ENCODE measurements around the gene SIGLEC1.

SIGLEC1 gene

DNA sequence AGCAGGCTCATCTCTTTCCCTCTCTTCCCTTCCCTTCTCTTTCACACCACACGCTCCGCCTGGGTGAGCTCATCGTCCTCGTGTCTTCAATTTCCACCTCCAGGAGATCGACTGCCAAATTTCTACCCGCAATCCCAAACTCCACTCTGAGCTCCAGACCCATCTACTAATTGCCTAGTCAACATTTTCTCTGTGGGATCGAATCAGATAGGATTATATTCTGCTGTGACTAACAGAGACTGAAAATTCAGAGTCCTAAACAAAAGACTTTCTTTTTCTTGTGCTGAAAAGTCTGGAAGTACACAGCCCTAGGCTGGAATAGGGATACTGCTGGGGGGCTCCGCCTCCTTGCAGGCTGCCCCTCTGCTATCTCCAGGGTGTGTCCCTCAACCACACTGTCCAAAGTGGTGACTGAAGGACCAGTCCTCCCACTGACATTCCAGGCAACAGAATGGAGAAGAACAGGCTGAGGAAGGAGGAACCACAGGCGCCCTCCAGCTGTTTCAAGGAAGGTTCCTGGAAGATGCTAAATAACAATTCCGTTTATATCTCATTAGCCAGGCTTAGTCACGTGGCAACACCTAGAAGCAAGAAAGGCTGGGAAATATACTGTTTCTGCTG lies 15.1 kb upstream of the SIGLEC1 start:
- DNase-seq, result no peak

DNA sequence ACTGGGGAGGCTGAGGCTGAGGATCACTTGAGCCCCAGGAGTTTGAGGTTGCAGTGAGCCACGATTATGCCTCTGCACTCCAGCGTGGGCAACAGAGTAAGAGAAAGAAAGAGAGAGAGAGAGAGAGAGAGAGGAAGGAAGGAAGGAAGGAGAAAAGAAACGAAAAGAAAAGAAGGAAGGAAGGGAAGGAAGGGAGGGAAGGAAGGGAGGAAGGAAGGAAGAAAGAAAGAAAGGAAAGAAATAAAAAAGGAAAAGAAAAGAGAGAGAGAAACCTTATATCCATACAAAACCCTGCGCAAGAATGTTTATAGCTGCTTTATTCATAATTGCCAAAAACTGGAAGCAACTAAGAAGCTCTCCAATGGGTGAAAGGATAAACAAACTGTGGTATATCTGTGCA lies 12.0 kb upstream of the SIGLEC1 start:
- no peak for DNase-seq

- DNase-seq, result no peak
These were observed 10.9 kb upstream of the SIGLEC1 start for GRCh38 chr20:3723284-3723683.

DNA sequence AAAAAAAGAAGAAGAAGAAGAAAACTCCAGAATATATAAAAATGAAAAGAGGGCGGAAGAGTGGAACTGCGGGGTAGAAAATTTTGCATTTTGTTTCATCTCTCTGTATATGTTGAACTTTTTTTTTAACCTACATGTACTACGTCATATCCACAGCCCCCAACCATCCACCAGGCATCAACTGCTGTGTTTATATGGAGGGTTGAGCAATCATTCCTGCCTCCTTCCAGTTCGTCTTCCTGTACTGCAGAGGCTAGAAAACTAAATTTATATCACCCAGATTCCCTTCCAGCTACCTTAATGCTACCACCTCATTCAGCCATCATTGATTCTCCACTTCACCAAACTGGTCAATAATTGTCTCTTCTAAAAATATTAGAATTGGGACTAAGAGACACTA lies 9.5 kb upstream of the SIGLEC1 start:
- no peak for DNase-seq

DNA sequence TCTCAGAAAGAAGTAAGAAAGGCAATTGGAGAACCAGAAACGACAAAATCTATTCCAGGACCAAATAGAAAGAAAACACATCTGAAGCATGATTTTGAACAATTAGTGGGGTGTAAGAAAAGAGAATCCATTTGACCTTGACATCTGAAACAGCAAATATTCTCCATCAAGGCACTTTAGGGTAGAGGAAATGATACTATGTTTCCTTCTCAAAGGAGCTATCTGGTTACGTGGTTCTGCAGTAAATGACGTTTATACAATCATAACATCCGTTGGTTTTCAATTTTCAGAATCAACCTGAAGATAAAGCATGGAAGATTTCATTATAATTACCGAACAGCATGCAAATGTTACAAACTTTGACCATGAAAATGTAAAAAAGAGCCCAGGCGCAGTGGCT lies 8.2 kb upstream of the SIGLEC1 start:
- no peak for DNase-seq

DNA sequence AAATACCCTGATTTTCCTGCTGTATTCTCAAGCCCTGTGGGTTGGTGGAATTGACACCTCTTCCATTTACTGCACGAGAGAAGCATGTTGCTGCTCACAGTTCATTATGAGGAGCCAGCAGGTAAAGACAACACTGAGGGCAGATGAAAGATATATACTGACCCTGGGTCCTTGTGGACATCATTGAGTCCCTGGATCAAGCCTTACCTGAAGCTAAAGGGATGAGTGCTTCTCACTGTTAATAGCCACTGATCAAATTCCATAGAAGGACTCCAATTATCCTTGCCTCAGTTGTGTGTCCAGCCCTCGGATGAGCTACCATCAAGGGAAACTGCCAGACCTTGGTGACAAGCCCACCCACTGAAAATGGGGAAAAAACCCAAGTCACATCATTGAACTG lies 7.7 kb upstream of the SIGLEC1 start:
- DNase-seq, result no peak

- DNase-seq, result no peak
These were observed 6.6 kb upstream of the SIGLEC1 start for GRCh38 chr20:3719046-3719445.

DNA sequence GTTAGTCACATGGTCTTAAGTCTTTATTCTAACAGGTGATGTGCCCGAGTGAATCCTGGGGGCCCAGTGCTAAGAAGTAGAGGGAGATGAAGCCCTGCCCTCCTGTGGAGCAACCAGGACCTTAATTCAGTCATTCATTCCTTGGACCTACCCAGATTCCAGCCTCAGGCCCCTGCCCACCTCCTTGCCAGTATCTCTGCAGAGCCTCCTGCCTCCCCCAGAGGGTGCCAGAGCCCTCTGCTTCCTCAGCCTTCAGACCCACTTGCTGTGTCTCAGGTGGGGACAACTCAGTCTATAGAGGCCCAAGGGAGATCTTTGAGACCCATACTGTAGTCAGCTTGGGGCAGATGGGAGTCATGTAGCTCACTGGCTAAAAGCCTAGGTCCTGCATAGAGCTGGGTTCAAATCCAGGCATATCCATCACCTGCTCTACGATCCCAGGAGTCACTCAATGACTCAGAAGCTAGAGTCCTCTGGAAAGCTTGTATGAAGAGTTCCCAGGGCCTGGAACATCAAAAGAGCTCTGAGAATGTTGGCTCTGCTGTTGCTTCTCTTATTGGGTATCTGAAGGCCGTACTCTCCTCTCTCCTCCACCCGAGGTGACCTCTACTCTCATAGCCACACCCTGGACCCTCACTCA lies 3.9 kb upstream of the SIGLEC1 start:
- DNase-seq, result no peak

DNA sequence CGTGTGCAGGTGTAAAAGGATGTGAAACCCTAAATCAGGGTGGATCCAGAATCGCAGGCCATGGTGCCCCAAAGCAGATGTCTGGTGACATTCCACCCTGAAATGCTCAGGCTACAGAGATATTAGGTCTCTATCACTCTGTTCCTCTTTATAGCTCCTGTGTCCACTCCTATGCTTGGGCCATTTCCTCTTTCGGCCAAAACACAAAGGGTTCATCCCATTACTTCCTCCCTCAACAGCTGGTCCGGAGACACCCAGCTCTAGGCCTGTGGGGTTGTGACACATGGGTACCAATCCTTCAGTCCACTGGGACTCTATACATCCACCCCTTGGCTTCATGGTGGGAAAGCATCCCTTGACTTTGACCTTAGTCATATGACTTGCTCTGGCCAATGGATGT lies 1.7 kb upstream of the SIGLEC1 start:
- DNase-seq, result no peak

DNA sequence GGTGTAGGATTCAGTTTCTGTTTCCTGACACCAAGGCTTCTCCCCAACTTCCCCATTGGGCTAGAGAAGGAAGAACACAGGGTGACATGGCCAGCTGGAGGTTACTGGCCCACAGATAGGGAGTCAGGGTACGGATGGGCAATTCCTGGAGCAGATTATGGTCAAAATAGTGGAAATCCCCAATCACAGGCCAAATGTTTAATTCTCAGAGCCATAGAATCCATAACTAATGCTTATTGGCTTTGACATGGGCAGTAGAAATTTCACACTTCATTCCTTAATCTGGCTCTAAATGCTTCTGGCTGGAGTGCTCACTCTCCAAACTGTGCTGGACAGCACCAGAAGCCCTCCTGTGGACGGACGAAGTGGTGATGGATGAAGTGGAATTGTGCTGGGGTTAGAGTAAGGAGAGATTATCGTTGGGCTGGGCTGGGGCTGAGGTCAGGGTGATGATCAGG lies 887 bp downstream of the SIGLEC1 start:
- DNase-seq, result no peak

GRCh38 chr20:3710703-3711483 lies 1.5 kb downstream of the SIGLEC1 start:
- peak; percentile 66 for DNase-seq

GRCh38 chr20:3710011-3710466 lies 2.4 kb downstream of the SIGLEC1 start:
- no peak for DNase-seq

DNA sequence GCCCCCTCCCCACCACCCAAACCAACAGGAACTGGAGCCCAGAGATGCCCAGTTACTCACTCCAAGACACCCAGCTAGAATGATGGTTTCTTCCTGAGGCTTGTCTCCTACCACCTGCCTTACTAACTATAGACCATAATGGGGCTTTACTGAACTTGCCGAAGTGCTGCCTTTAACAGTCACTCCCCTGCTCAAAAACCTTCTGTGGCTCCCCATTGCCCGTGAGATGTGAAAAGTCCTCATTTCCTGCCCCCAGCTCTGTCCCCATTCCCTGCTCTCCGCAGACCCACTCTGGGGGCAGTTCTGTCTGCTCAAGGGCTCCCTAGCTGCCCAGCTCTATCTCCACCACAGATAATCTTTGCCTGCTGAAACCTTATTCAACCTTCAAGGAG lies 4.9 kb downstream of the SIGLEC1 start:
- DNase-seq, result no peak

- DNase-seq, result no peak
These were observed 5.5 kb downstream of the SIGLEC1 start for GRCh38 chr20:3706774-3707507.

DNA sequence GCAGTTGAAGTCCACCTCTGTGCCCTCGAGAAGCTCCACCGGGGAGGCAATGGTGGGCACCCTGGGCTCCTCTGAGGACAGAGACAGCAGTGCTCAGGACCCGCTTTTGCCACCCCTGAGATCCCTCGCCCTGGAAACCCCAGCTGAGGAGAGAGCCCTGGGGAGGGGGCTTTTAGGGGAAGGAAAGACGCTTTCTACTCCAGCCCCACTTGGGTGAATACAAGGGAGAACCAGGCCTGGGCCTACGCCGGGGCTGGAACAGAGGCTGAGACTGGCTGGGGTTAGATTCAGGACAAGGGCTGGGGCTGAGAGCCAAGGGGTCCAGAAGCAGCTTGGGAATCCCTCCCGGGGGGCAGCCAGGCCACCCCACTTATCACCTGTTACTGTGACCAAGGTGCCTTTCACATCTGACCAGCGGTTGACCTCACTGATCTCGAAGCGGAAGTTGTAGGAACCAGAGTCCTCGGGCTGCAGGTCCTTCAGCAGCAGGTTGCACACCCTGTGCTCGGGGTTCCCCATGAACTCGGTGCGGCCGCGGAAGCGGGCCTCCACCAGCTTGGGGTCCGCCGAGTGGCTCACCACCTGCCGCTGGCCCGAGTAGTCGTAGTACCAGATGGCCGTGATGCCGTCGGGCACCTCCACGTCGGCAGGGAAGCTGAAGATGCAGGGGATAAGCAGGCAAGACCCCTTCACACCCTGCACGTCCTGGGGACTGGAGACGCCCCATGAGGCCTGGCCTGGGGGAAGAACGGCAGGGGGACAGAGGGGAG lies 6.2 kb downstream of the SIGLEC1 start:
- DNase-seq, result no peak

DNA sequence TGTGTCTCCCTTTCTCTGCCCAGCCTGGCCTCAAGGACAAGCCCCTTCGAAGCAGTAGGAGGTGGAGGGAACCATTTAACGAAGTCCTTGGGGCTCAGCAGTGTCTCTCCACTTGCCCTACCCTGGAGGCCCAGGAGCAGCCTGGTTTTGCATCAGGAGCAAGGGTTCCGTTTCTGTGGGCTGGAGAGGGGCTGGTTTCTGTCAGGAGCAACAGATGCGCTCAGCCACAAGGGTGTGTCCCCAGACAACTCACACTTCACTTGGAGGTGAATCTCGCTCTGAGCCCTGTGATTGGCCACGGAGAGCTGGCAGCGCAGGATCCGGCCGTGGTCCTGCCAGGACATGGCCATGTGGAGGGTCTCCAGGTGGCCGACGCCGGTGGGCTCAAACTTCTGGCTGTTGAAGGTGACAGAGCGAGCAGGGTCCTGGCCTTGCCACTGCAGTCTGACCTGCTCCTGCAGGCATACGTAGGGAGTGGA lies 6.9 kb downstream of the SIGLEC1 start:
- no peak for DNase-seq

- DNase-seq, result no peak
These were observed 8.3 kb downstream of the SIGLEC1 start for GRCh38 chr20:3704087-3704486.

GRCh38 chr20:3702611-3703391 lies 9.6 kb downstream of the SIGLEC1 start:
- no peak for DNase-seq

DNA sequence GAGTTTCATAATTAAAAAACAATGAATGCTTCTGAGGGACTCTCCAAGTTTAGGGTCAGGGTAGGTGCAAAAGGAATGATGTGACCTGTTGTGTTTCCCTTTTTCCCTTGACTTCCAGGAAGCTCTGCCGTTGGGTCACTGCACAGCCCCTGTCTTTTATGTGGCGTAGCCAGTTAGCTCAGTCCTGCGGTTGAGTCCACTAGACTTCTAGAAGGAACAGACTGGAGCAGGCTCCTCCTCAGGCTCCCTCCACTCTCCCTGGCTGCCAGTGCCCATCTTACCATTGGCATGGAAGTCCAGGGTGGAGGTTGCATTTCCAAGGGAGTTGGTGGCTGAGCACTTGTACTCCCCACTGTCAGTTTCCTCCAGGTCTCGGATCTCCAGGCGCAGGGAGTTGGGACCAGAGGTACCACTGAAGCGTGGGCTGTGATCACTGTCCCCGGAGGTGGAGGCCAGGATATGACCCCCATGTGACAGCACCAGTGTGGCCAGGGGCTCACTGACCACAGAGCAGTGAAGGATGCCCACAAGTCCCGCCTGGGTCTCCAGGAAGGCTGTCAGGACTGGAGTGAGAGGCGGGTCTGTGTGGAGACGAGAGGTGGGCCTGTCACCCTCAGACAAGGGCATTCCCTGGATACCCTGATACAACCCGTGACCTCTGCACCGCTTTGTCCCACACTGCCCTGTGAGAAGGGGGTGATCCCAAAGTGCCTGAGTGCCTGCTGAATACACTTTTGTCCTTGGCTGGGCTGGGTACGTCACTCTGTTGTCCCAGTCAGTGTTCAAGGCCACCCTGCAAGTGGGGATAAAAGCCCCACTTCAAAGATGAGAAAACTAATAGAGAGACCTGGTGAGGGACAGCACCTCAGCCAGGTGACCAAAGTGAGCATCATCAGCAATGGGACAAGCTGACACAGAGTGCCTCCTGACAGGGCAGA lies 11.1 kb downstream of the SIGLEC1 start:
- no peak for DNase-seq

- no peak for DNase-seq
These were observed 13.4 kb downstream of the SIGLEC1 start for GRCh38 chr20:3699037-3699436.
